HepG2 (cell line): Measurements from ENCODE around the gene TBL3. TPM values are rescaled to one million over a fixed set of nuclear protein-coding genes. Genes with fewer than 3 reads are reported as not detected.

Experiments used
- DMAP1 ChIP-seq: IDR thresholded peaks from 2 replicates; pipeline ENCODE4 v1.6.1; 2016
- HCFC1 ChIP-seq: fragments of 150-350 bp; IDR thresholded peaks from 2 replicates; pipeline ENCODE4 v1.6.1; 2014; ENCODE audit warnings: low read depth, low read length
- HINFP ChIP-seq: sonication (generic); formaldehyde crosslinking; IDR thresholded peaks from 2 replicates; pipeline ENCODE4 v1.4.0; 2020; ENCODE audit warnings: low read depth, mild to moderate bottlenecking, missing genetic modification reagents
- NKX3-1 ChIP-seq: sonication (generic); formaldehyde crosslinking; IDR thresholded peaks from 2 replicates; pipeline ENCODE4 v1.5.0; 2020; ENCODE audit warnings: missing genetic modification reagents
- POLR2AphosphoS2 ChIP-seq: IDR thresholded peaks from 2 replicates; pipeline ENCODE4 v1.6.1; 2011; ENCODE audit warnings: low read depth, low read length, improper control_type of control experiment
- TBL1XR1 ChIP-seq: fragments of 150-350 bp; IDR thresholded peaks from 2 replicates; pipeline ENCODE4 v1.6.1; 2014; ENCODE audit warnings: borderline replicate concordance, low read length; ENCODE audit not compliant: partially characterized antibody
- TSC22D2 ChIP-seq: sonication (generic); formaldehyde crosslinking; IDR thresholded peaks from 2 replicates; pipeline ENCODE4 v1.5.1; 2020; ENCODE audit warnings: missing genetic modification reagents, mild to moderate bottlenecking, borderline replicate concordance
- ZFYVE20 ChIP-seq: sonication (generic); formaldehyde crosslinking; IDR thresholded peaks from 2 replicates; pipeline ENCODE4 v1.8.0; 2023; ENCODE audit warnings: low read depth, mild to moderate bottlenecking, moderate library complexity, missing genetic modification reagents, borderline replicate concordance
- ZNF264 ChIP-seq: sonication (generic); formaldehyde crosslinking; IDR thresholded peaks from 2 replicates; pipeline ENCODE4 v1.4.0; 2020; ENCODE audit warnings: missing genetic modification reagents
- ZNF337 ChIP-seq: sonication (generic); formaldehyde crosslinking; IDR thresholded peaks from 2 replicates; pipeline ENCODE4 v1.5.1; 2020; ENCODE audit warnings: missing genetic modification reagents, low read depth, mild to moderate bottlenecking, borderline replicate concordance
- ZNF547 ChIP-seq: sonication (generic); formaldehyde crosslinking; IDR thresholded peaks from 2 replicates; pipeline ENCODE4 v1.5.1; 2020; ENCODE audit warnings: mild to moderate bottlenecking, missing genetic modification reagents
- ZNF557 ChIP-seq: sonication (generic); formaldehyde crosslinking; IDR thresholded peaks from 2 replicates; pipeline ENCODE4 v1.4.0; 2020; ENCODE audit warnings: missing genetic modification reagents
- ZNF772 ChIP-seq: sonication (generic); formaldehyde crosslinking; IDR thresholded peaks from 2 replicates; pipeline ENCODE4 v1.5.0; 2020; ENCODE audit warnings: mild to moderate bottlenecking, missing genetic modification reagents
- ZNF784 ChIP-seq: sonication (generic); formaldehyde crosslinking; IDR thresholded peaks from 2 replicates; pipeline ENCODE4 v1.5.1; 2020; ENCODE audit warnings: missing genetic modification reagents, mild to moderate bottlenecking, borderline replicate concordance
- ZSCAN20 ChIP-seq: sonication (generic); formaldehyde crosslinking; IDR thresholded peaks from 2 replicates; pipeline ENCODE4 v1.4.0; 2020; ENCODE audit warnings: missing genetic modification reagents, mild to moderate bottlenecking, borderline replicate concordance
- polyA plus RNA-seq, 8 experiments: library from polyadenylated mRNA; depleted of rRNA in 3 of 8; stranded (reverse) in 7 of 8; unstranded in 1 of 8; fragments of >200 nt; fragmentation: Illumina TruSeq in 4 of 8; extraction: Trizol in 4 of 8; gene quantifications; 2 replicates each; pipeline versions ENCODE4 v1.2.1 to v1.2.3, GENCODE V29; 2011 to 2016; ENCODE audit warnings: low read depth in 4 of 8, missing spikeins in 1 of 8, mixed read lengths in 1 of 8; ENCODE audit not compliant: insufficient read depth in 1 of 8
- total RNA-seq, 5 experiments: library from RNA; depleted of rRNA; stranded (reverse); fragments of >200 nt; fragmentation: Illumina TruSeq; extraction: Trizol; gene quantifications; 2 replicates each; pipeline ENCODE4 v1.2.3, GENCODE V29; 2016; ENCODE audit warnings: low read depth in 1 of 5
- TF ChIP-seq, protein P1 (sequence below), 2 experiments: sonication (generic) in 1 of 2; formaldehyde crosslinking in 1 of 2; IDR thresholded peaks; 2 replicates each; pipeline versions ENCODE4 v1.4.0 to v1.6.1; 2016 to 2020; ENCODE audit warnings: borderline replicate concordance in 1 of 2, low read depth in 1 of 2, mild to moderate bottlenecking in 1 of 2, missing genetic modification reagents in 1 of 2
- TF ChIP-seq, protein P2 (sequence below): sonication (generic); formaldehyde crosslinking; IDR thresholded peaks from 2 replicates; pipeline ENCODE4 v1.4.0; 2020; ENCODE audit warnings: missing genetic modification reagents; ENCODE audit errors: not compliant biosample characterization
- TF ChIP-seq, protein P3 (sequence below): sonication (generic); formaldehyde crosslinking; IDR thresholded peaks from 2 replicates; pipeline ENCODE4 v1.4.0; 2020; ENCODE audit warnings: missing genetic modification reagents

Gene TBL3
- total and polyA plus RNA-seq, 2 of the 13 experiments (the other 11 are each of a cell fraction or from before 2014, with no cell fraction given) = 16.8 to 38.0 TPM

GRCh38 chr16:1984347-1985225 lies 12.7 kb downstream of the TBL3 start (continued):
- TF ChIP-seq, protein P1, sequence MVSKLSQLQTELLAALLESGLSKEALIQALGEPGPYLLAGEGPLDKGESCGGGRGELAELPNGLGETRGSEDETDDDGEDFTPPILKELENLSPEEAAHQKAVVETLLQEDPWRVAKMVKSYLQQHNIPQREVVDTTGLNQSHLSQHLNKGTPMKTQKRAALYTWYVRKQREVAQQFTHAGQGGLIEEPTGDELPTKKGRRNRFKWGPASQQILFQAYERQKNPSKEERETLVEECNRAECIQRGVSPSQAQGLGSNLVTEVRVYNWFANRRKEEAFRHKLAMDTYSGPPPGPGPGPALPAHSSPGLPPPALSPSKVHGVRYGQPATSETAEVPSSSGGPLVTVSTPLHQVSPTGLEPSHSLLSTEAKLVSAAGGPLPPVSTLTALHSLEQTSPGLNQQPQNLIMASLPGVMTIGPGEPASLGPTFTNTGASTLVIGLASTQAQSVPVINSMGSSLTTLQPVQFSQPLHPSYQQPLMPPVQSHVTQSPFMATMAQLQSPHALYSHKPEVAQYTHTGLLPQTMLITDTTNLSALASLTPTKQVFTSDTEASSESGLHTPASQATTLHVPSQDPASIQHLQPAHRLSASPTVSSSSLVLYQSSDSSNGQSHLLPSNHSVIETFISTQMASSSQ (IDR thresholded peaks at IDR 0.05; ENCODE audit: low read depth) = no peak
- TF ChIP-seq, protein P1 (CRISPR knock-in tag; IDR thresholded peaks at IDR 0.05; ENCODE audit: borderline replicate concordance) = no peak
- no peak for TF ChIP-seq TBL1XR1
- no peak for TF ChIP-seq HINFP
- peak; percentile 50; the same call in 1 of the 2 replicates for TF ChIP-seq DMAP1 (CRISPR knock-in tag)
- TF ChIP-seq, protein P2, sequence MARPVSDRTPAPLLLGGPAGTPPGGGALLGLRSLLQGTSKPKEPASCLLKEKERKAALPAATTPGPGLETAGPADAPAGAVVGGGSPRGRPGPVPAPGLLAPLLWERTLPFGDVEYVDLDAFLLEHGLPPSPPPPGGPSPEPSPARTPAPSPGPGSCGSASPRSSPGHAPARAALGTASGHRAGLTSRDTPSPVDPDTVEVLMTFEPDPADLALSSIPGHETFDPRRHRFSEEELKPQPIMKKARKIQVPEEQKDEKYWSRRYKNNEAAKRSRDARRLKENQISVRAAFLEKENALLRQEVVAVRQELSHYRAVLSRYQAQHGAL (CRISPR knock-in tag) = no peak
- TF ChIP-seq, protein P3, sequence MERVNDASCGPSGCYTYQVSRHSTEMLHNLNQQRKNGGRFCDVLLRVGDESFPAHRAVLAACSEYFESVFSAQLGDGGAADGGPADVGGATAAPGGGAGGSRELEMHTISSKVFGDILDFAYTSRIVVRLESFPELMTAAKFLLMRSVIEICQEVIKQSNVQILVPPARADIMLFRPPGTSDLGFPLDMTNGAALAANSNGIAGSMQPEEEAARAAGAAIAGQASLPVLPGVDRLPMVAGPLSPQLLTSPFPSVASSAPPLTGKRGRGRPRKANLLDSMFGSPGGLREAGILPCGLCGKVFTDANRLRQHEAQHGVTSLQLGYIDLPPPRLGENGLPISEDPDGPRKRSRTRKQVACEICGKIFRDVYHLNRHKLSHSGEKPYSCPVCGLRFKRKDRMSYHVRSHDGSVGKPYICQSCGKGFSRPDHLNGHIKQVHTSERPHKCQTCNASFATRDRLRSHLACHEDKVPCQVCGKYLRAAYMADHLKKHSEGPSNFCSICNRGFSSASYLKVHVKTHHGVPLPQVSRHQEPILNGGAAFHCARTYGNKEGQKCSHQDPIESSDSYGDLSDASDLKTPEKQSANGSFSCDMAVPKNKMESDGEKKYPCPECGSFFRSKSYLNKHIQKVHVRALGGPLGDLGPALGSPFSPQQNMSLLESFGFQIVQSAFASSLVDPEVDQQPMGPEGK = 0 out of 2 replicates have a peak, but pooled peaks have one; percentile 21
- no peak for TF ChIP-seq ZSCAN20 (CRISPR knock-in tag)
- TF ChIP-seq ZNF264 = no peak
- no peak for TF ChIP-seq ZNF337 (CRISPR knock-in tag)
- TF ChIP-seq HCFC1 = no peak
- no peak for TF ChIP-seq ZNF557 (CRISPR knock-in tag)
- no peak for TF ChIP-seq ZNF772 (CRISPR knock-in tag)
- no peak for TF ChIP-seq ZFYVE20 (CRISPR knock-in tag)
- TF ChIP-seq POLR2AphosphoS2 = no peak
- TF ChIP-seq TSC22D2 = no peak
- no peak for TF ChIP-seq NKX3-1 (CRISPR knock-in tag)
- TF ChIP-seq ZNF547 (CRISPR knock-in tag) = no peak
- TF ChIP-seq ZNF784 (CRISPR knock-in tag) = peak; percentile 60; the same call in 1 of the 2 replicates
